Coronary artery (tissue), 2 donors: Measurements from ENCODE around the gene A1BG.

ENCODE experiments used
- DNase-seq: peaks from one replicate; pipeline ENCODE4 v3.0.0-alpha.2; 2017; ENCODE audit warnings: low spot score
- H3K27ac ChIP-seq, 2 donors: fragments of 200-600 bp; sonication (generic); one replicate each; pipeline ENCODE4 v1.5.1; 2016 to 2019
- H3K4me3 ChIP-seq: fragments of 200-600 bp; sonication (generic); 2 replicates; pipeline ENCODE4 v1.5.1; 2016; ENCODE audit warnings: mild to moderate bottlenecking, moderate library complexity
- CTCF ChIP-seq: fragments of 200-600 bp; sonication (generic); IDR thresholded peaks from one replicate; pipeline ENCODE4 v1.5.1; 2019; ENCODE audit warnings: antibody characterized with exemption

Gene A1BG

GRCh38 chr19:58393725-58394033 lies 40.4 kb upstream of the A1BG start:
- Histone ChIP-seq H3K4me3 (no peak overlapping the region), H3K27ac (no peak overlapping the region)
- no peak for DNase-seq
- no peak for TF ChIP-seq CTCF

GRCh38 chr19:58392945-58393724 lies 39.8 kb upstream of the A1BG start:
- Histone ChIP-seq H3K4me3 (no peak overlapping the region), H3K27ac (no peak overlapping the region)
- no peak for TF ChIP-seq CTCF
- no peak for DNase-seq

DNA sequence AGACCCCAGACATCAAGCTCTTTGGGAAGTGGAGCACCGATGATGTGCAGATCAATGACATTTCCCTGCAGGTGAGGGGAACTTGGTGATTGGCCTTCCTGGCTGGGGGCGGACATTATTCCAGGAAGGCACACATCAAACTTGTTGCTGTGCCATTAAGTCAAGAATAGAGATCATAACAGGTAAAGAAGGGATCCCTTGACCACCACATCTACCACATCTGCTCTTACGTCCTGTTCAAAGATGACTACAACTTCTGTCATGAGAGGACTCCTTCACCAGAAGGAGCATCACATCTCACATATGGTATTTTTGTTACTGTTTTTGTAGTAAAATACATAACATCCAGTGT lies 34.9 kb upstream of the A1BG start:
- no peak for TF ChIP-seq CTCF
- Histone ChIP-seq H3K4me3 (peak overlapping the region; percentile 98), H3K27ac (no peak overlapping the region)
- DNase-seq: no peak

GRCh38 chr19:58387338-58388174 lies 34.3 kb upstream of the A1BG start:
- Histone ChIP-seq H3K27ac (peak overlapping the region; percentile 94 to 99), H3K4me3 (peak overlapping the region; percentile 98)
- no peak for TF ChIP-seq CTCF
- DNase-seq: no peak

- DNase-seq: peak; percentile 97
- Histone ChIP-seq H3K4me3 (peak within 1 kb of the TSS; percentile 98), H3K27ac (peak within 1 kb of the TSS; percentile 94 to 99)
- TF ChIP-seq CTCF: no peak
Observed at GRCh38 chr19:58386576-58387337, 33.5 kb upstream of the A1BG start, which contains the start of gene RPS5. RPS5 (plus strand) TSS chr19:58387269; CDS start chr19:58388138, 869 bp downstream.

DNA sequence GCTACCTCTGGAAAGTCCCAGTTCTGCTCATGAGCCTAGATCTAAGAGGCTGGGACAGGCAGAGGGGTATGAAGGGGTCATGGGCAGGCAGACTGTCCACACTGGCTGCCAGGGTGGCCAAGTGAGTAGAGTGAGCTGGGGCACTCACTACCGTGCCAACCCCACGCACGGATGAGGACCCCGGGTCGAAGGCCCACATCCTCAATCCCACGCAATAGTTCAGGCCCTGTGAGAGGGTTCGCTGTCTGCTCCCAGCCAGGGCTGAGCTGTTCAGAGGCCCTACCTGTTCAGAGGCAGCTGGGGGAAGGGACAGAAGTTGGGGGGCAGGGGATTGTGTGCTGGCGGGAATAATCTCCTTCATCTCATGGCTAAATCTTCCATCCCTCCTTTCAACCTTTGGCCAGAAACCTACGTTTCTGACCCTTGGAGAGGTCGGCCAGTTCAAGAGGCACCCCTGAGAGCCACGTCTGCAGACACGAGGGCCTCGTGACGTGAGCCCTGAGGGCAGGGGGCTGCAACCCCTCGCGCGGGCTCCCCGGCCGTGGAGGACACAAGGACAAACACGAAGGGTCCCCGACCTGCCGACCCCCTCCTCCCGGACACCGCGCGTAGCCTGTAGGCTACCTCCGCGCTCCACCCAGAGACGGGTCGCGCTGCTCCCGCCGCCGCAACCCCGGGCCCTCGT lies 32.7 kb upstream of the A1BG start:
- no peak for DNase-seq
- peak overlapping the region; percentile 98 for H3K4me3 ChIP-seq
- H3K27ac ChIP-seq: peak overlapping the region; percentile 94 to 99
- no peak for TF ChIP-seq CTCF
